ENCODE data around the gene CA10. TPM values are rescaled to one million over a fixed set of nuclear protein-coding genes. Genes with fewer than 3 reads are reported as not detected.

CA10 gene
- total and polyA plus RNA-seq, 7 donors = 0.28 to 2.9 (median 0.49) TPM; not detected in 2

DNA sequence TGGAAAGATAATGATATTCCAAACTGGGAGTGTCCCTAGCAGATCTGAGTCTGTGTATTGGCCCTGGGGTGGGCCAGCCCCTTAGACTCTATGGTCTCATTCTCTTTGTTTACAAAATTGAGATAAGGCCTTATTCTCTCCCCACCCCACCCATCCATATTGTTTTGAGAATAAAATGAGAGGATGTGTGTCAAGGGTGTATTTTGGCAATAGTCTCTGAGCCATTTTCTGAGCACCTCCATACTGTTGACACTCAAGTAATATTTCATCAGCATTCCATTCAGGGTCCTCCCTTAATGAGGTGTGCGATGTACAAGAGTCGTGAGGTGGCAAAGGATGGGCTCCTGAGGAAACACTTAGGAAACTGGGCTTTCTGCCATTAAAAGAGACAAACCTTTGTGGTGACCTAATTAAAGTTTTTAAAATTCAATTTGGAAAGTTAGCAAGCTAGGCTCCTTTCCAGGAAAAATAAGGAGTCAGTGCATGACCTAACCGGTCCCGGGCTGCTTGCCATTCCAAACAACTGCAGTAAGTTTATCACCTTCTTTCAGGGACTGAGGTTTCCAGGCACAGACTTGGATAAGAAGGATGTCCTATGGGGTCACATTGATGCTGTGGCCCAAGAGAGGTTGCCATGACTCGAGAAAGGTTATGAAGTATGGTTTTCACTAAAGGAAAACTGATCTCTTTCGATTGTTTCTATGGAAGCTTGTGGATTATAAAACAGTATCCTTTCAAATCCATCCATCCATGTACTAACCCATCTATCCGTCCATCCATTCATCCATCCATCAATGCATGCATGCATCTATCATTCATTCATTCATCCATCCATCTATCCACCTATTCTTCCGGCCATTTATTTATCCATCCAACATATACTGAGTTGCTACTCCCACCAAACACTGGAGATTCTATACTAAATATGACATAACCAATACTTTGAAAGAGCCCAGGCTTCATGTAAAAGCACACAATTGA lies 454.9 kb downstream of the CA10 start:
- H3K27me3 ChIP-seq = no peaks in the 10 kb centered on the region
- H3K4me3 ChIP-seq = no peak overlapping the region
- H3K27ac ChIP-seq = peak overlapping the region in 1 of 4 donors; percentile 27
- H3K9me3 ChIP-seq = no peaks in the 10 kb centered on the region
- WGBS, 2 donors = 76 to 81% methylated on average over 8 of the region's 8 CpGs
- no peaks in the 10 kb centered on the region for H3K36me3 ChIP-seq
- TF ChIP-seq, protein P1, sequence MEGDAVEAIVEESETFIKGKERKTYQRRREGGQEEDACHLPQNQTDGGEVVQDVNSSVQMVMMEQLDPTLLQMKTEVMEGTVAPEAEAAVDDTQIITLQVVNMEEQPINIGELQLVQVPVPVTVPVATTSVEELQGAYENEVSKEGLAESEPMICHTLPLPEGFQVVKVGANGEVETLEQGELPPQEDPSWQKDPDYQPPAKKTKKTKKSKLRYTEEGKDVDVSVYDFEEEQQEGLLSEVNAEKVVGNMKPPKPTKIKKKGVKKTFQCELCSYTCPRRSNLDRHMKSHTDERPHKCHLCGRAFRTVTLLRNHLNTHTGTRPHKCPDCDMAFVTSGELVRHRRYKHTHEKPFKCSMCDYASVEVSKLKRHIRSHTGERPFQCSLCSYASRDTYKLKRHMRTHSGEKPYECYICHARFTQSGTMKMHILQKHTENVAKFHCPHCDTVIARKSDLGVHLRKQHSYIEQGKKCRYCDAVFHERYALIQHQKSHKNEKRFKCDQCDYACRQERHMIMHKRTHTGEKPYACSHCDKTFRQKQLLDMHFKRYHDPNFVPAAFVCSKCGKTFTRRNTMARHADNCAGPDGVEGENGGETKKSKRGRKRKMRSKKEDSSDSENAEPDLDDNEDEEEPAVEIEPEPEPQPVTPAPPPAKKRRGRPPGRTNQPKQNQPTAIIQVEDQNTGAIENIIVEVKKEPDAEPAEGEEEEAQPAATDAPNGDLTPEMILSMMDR (IDR thresholded peaks at IDR 0.05) = no peak
- no peak for TF ChIP-seq POLR2AphosphoS5 (IDR thresholded peaks at IDR 0.05)
- no peak for TF ChIP-seq POLR2A (IDR thresholded peaks at IDR 0.05)
- no peak for TF ChIP-seq EP300 (IDR thresholded peaks at IDR 0.05)
- intact Hi-C loops (cut with DNase I) = no loop called here
- DNase-seq = no peak
- H3K4me1 ChIP-seq = no peaks in the 10 kb centered on the region

DNA sequence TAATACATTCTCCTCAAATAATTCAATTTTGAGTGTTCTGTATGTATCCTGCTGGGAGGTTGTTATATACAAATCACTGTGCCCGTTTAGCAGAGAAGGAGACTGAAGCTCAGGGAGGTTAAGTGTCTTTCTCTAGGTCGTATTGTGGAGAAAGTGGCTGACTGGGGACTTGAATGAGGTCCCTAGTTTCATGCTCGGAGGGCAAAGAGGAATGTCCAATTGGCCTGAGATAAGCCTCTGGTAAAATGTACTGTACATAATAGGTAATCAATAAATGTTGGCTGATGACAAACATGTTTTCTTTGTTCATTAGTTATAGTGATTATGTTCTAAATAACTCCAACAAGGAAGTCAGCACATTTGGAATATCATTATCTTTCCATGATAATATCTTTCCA lies 455.6 kb downstream of the CA10 start:
- Histone ChIP-seq H3K4me3 (no peak overlapping the region), H3K9me3 (no peaks in the 10 kb centered on the region), H3K4me1 (no peaks in the 10 kb centered on the region), H3K27me3 (no peaks in the 10 kb centered on the region), H3K36me3 (no peaks in the 10 kb centered on the region), H3K27ac (peak overlapping the region in 1 of 4 donors; percentile 27)
- 61 to 66% methylated on average over 3 of the region's 3 CpGs for WGBS, 2 donors
- no peak for DNase-seq
- TF ChIP-seq POLR2A (IDR thresholded peaks at IDR 0.05) (no peak), EP300 (IDR thresholded peaks at IDR 0.05) (no peak), POLR2AphosphoS5 (IDR thresholded peaks at IDR 0.05) (no peak)
- TF ChIP-seq, protein P1 (IDR thresholded peaks at IDR 0.05) = no peak
- intact Hi-C loops (cut with DNase I) = no loop called here

DNA sequence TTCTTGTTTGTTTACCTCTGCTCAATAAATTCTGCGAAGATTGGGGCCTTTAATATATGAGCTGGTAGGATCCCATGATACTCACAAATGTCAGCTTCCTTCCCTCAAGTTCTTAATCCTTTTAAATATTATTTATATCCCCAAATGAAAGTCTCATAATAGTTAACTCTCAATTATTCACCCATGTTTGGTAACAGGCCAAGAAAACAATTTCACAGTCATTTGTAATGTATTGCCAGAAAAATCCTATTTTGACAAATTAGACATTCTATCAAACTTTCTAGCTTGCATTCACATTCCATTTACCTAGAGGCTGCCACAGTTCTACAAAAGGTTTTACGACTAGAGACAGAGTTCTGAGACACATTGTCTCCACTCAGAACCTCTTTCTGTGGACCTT lies 457.0 kb downstream of the CA10 start:
- TF ChIP-seq POLR2A (IDR thresholded peaks at IDR 0.05) (no peak), EP300 (IDR thresholded peaks at IDR 0.05) (no peak), POLR2AphosphoS5 (IDR thresholded peaks at IDR 0.05) (no peak)
- TF ChIP-seq, protein P1 (IDR thresholded peaks at IDR 0.05) = no peak
- intact Hi-C loops (cut with DNase I) = no loop called here
- Histone ChIP-seq H3K4me3 (no peak overlapping the region), H3K27me3 (no peaks in the 10 kb centered on the region), H3K36me3 (no peaks in the 10 kb centered on the region), H3K27ac (no peak overlapping the region), H3K4me1 (no peaks in the 10 kb centered on the region), H3K9me3 (no peaks in the 10 kb centered on the region)
- WGBS, 2 donors = 61% methylated on average over 2 of the region's 2 CpGs
- DNase-seq = no peak

DNA sequence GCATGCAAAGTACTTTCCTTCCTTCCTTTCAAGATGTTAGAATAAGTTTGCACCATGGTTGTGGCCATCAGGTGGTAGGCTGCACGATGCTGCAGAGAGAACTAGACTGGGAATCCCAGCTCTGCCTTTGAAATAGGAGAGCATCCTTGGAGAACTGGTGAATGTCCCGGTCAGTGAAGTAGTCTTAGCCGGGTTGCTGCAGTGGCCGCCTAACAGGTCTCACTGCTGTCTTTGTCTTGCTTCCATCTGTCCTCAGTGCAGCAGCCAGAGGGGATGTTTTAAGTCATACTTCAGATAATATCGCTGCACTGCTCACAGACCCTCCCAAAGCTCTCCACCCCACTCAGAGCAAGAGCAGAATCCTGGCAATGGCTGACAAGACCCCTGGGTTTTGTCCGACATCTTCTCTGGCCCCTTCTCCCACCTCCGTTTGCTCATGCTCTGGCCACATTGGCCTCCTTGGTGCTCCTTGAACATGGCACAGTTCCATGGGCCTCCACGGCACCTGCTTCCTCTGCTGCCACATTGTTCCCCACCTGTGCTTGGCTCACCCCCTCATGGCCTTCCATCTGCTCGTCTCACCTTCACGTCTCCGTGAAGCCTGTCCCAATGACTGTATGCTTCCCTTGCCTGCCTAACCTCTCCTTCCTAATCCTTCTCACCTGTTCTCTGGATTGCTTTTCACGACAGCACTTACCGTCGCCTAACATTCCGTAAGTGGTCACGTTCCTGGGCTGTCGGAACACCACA lies 458.3 kb downstream of the CA10 start:
- Histone ChIP-seq H3K27me3 (no peaks in the 10 kb centered on the region), H3K27ac (no peak overlapping the region), H3K36me3 (no peaks in the 10 kb centered on the region), H3K4me1 (no peaks in the 10 kb centered on the region), H3K4me3 (no peak overlapping the region), H3K9me3 (peaks cover 0 to 2% (median 0%) of the 10 kb centered on the region in 4 donors)
- TF ChIP-seq EP300 (IDR thresholded peaks at IDR 0.05) (no peak), POLR2AphosphoS5 (IDR thresholded peaks at IDR 0.05) (no peak)
- intact Hi-C loops (cut with DNase I) = no loop called here
- WGBS, 2 donors = 88 to 90% methylated on average over 17 of the region's 17 CpGs
- no peak for DNase-seq

DNA sequence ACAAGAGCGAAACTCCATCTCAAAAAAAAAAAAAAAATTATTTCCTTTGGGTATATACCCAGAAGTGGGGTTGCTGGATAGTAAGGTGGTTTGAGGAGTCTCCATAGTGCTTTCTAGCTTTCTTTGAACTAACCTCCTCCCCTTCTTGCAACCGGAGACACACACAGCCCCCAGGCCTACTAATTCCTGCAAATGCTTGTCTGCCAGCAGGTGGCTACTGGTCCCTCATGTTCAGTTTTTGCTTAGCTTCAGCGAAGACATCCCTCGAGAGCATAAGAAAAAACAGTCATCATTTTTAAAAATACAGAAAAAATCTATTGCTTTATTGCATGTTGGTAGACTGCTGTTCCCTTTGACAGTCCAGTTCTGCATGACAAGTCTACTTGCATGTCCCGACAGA lies 459.2 kb downstream of the CA10 start:
- TF ChIP-seq EP300 (IDR thresholded peaks at IDR 0.05) (no peak), POLR2A (IDR thresholded peaks at IDR 0.05) (no peak), POLR2AphosphoS5 (IDR thresholded peaks at IDR 0.05) (no peak)
- TF ChIP-seq, protein P1 (IDR thresholded peaks at IDR 0.05) = no peak
- Histone ChIP-seq H3K36me3 (no peaks in the 10 kb centered on the region), H3K4me1 (no peaks in the 10 kb centered on the region), H3K27ac (no peak overlapping the region), H3K9me3 (peaks cover 0 to 2% (median 0%) of the 10 kb centered on the region in 4 donors), H3K4me3 (no peak overlapping the region), H3K27me3 (no peaks in the 10 kb centered on the region)
- 79 to 88% methylated on average over 5 of the region's 5 CpGs for WGBS, 2 donors
- intact Hi-C loops (cut with DNase I) = no loop called here
- no peak for DNase-seq

Data from sigmoid colon (tissue), 7 donors.